Natural killer cell (primary cell): ENCODE measurements around the gene ALAS1. TPM values are rescaled to one million over a fixed set of nuclear protein-coding genes. Genes with fewer than 3 reads are reported as not detected.

Source experiments
- ATAC-seq, 3 donors: fragments of 150-1000 bp in 2 of 3; fragments of 200-7000 bp in 1 of 3; cut with Tn5 transposase; 1 replicate in 1 of 3; 2 replicates in 2 of 3; pipeline ENCODE4 v1.10.0; 2021; ENCODE audit warnings: mild to moderate bottlenecking in 2 of 3, moderate library complexity in 2 of 3
- DNase-seq, 2 donors: peaks; one replicate each; pipeline versions ENCODE4 v3.0.0 to v3.0.0-alpha.2; 2013 to 2021; ENCODE audit warnings: mixed read lengths in 1 of 2
- H3K27ac ChIP-seq: one replicate; pipeline ENCODE4 v1.5.1; 2013; ENCODE audit warnings: mild to moderate bottlenecking, low read length
- H3K27me3 ChIP-seq: one replicate; pipeline ENCODE4 v1.6.1; 2013; ENCODE audit warnings: low read length; ENCODE audit not compliant: control insufficient read depth, insufficient read depth
- H3K36me3 ChIP-seq: one replicate; pipeline ENCODE4 v1.6.1; 2013; ENCODE audit warnings: low read length; ENCODE audit not compliant: control insufficient read depth, insufficient read depth
- H3K4me1 ChIP-seq: one replicate; pipeline ENCODE4 v1.6.1; 2013; ENCODE audit warnings: low read length; ENCODE audit not compliant: control insufficient read depth, insufficient read depth
- H3K4me3 ChIP-seq: one replicate; pipeline ENCODE4 v1.5.1; 2013; ENCODE audit warnings: low read length
- H3K9me3 ChIP-seq: one replicate; pipeline ENCODE4 v1.6.1; 2013; ENCODE audit warnings: low read length; ENCODE audit not compliant: control insufficient read depth, insufficient read depth
- H3K27ac Mint-ChIP-seq, 2 donors: one replicate each; pipeline ENCODE4 v1.8.0; 2022; ENCODE audit warnings: mild to moderate bottlenecking in 2 of 2, mixed read lengths in 2 of 2, moderate library complexity in 1 of 2
- H3K27me3 Mint-ChIP-seq, 2 donors: one replicate each; pipeline ENCODE4 v1.8.0; 2022; ENCODE audit warnings: low read depth in 2 of 2, mixed read lengths in 2 of 2
- H3K36me3 Mint-ChIP-seq: one replicate; pipeline ENCODE4 v1.8.0; 2022; ENCODE audit warnings: mixed read lengths
- H3K4me1 Mint-ChIP-seq, 2 donors: one replicate each; pipeline ENCODE4 v1.8.0; 2022; ENCODE audit warnings: mixed read lengths in 2 of 2
- H3K4me3 Mint-ChIP-seq: one replicate; pipeline ENCODE4 v1.8.0; 2022; ENCODE audit warnings: mild to moderate bottlenecking, moderate library complexity, mixed read lengths
- H3K9me3 Mint-ChIP-seq, 2 donors: one replicate each; pipeline ENCODE4 v1.8.0; 2022; ENCODE audit warnings: mixed read lengths in 2 of 2
- CTCF ChIP-seq: fragments of 200-600 bp; IDR thresholded peaks from one replicate; pipeline ENCODE4 v1.8.0; 2022; ENCODE audit warnings: antibody characterized with exemption
- WGBS: methylation state at CpG from one replicate; pipeline ENCODE4 v1.1.7; 2013; ENCODE audit warnings: missing lambda C conversion rate; ENCODE audit not compliant: insufficient coverage; 5-methylcytosine and 5-hydroxymethylcytosine counted together
- intact Hi-C: fragments of 100-400 bp; cut with micrococcal nuclease; formaldehyde crosslinking; loops from one replicate; pipeline ENCODE4 v1.14.2; 2022
- total RNA-seq, 4 donors: library from RNA; stranded (reverse); fragments of 120-200 nt in 1 of 4; gene quantifications; one replicate each; pipeline versions ENCODE4 v1.2.3 to v1.2.4, GENCODE V29; 2013 to 2022

ALAS1 gene
- total RNA-seq, 3 donors from 2014 or later (not counting 1 experiment from before 2014, with no cell fraction given): 17.0 to 34.5 (median 33.4) TPM

- H3K9me3 ChIP-seq: no peaks in the 10 kb centered on the region
- peaks cover 39 to 40% of the 10 kb centered on the region in 2 donors for H3K4me1 Mint-ChIP-seq
- peaks cover 32% of the 10 kb centered on the region for H3K36me3 ChIP-seq
- no peaks in the 10 kb centered on the region for H3K9me3 Mint-ChIP-seq
- peak overlapping the region; percentile 82 for H3K4me3 Mint-ChIP-seq
- WGBS: 48% methylated on average over 9 of the region's 10 CpGs
- H3K27me3 Mint-ChIP-seq: no peaks in the 10 kb centered on the region
- TF ChIP-seq CTCF: no peak
- H3K4me3 ChIP-seq: no peak overlapping the region
- peaks cover 17% of the 10 kb centered on the region for H3K36me3 Mint-ChIP-seq
- H3K27ac Mint-ChIP-seq: peak overlapping the region; percentile 68 to 80
- no peaks in the 10 kb centered on the region for H3K27me3 ChIP-seq
- no peak for ATAC-seq
- H3K27ac ChIP-seq: peak overlapping the region; percentile 50
- H3K4me1 ChIP-seq: peaks cover 61% of the 10 kb centered on the region
- DNase-seq: no peak
- intact Hi-C loops: no loop called here
Measured at GRCh38 chr3:52217409-52217805, 19.4 kb downstream of the ALAS1 start.

- no peaks in the 10 kb centered on the region for H3K27me3 Mint-ChIP-seq
Measured at GRCh38 chr3:52218026-52218425, 20.1 kb downstream of the ALAS1 start.

GRCh38 chr3:52218454-52218853 is 20.5 kb downstream of the ALAS1 start:
- WGBS: 26% methylated on average over 11 of the region's 12 CpGs
- DNase-seq: peak in 1 of 2 donors; percentile 67
- H3K27me3 Mint-ChIP-seq: no peaks in the 10 kb centered on the region
- Histone ChIP-seq H3K4me1 (peaks cover 70% of the 10 kb centered on the region), H3K36me3 (peaks cover 23% of the 10 kb centered on the region), H3K9me3 (no peaks in the 10 kb centered on the region), H3K27me3 (no peaks in the 10 kb centered on the region), H3K27ac (peak overlapping the region; percentile 51), H3K4me3 (peak overlapping the region; percentile 9)
- peaks cover 39 to 40% of the 10 kb centered on the region in 2 donors for H3K4me1 Mint-ChIP-seq
- peaks cover 16% of the 10 kb centered on the region for H3K36me3 Mint-ChIP-seq
- peak; percentile 58 to 62 (median 61) for ATAC-seq
- peak overlapping the region; percentile 68 to 80 for H3K27ac Mint-ChIP-seq
- TF ChIP-seq CTCF: no peak
- intact Hi-C loops: no loop called here
- H3K4me3 Mint-ChIP-seq: peak overlapping the region; percentile 82
- no peaks in the 10 kb centered on the region for H3K9me3 Mint-ChIP-seq

More at GRCh38 chr3:52218026-52218425, 20.1 kb downstream of the ALAS1 start:
- Mint-ChIP-seq H3K36me3 (peaks cover 17% of the 10 kb centered on the region), H3K9me3 (no peaks in the 10 kb centered on the region), H3K27ac (peak overlapping the region; percentile 68 to 80), H3K4me1 (peaks cover 39 to 40% of the 10 kb centered on the region in 2 donors), H3K4me3 (peak overlapping the region; percentile 82)
- Histone ChIP-seq H3K36me3 (peaks cover 28% of the 10 kb centered on the region), H3K4me1 (peaks cover 67% of the 10 kb centered on the region), H3K9me3 (no peaks in the 10 kb centered on the region), H3K4me3 (peak overlapping the region; percentile 9), H3K27ac (peak overlapping the region; percentile 15), H3K27me3 (no peaks in the 10 kb centered on the region)
- no peak for TF ChIP-seq CTCF
- peak in 1 of 3 donors; percentile 3 for ATAC-seq
- intact Hi-C loops: no loop called here
- 52% methylated on average over 3 of the region's 3 CpGs for WGBS
- peak in 1 of 2 donors; percentile 20 for DNase-seq
